SHP77 treated with DMSO at 0.1 percent for 48 hours (cell line): ENCODE data around the gene RUNDC3A.
"Not testable (repeated sequence)": the region's sequence is repeated elsewhere in the genome, so short reads cannot be mapped to it uniquely, and the experiment has no call there.

ENCODE experiments used
- DNase-seq: peaks from one replicate; lab custom pipeline; 2025; lab: John Stamatoyannopoulos, UW

RUNDC3A gene

GRCh38 chr17:44318077-44318892 is 9.9 kb downstream of the RUNDC3A start:
- DNase-seq = no peak

GRCh38 chr17:44320066-44320465 is 11.7 kb downstream of the RUNDC3A start:
- no peak for DNase-seq

- no peak for DNase-seq
Measured at GRCh38 chr17:44321246-44322120, 13.1 kb downstream of the RUNDC3A start.

- DNase-seq = no peak
Measured at GRCh38 chr17:44322236-44322895, 14.0 kb downstream of the RUNDC3A start.

- no peak for DNase-seq
Measured at GRCh38 chr17:44323359-44324091, 15.1 kb downstream of the RUNDC3A start.

GRCh38 chr17:44324092-44324570 is 15.7 kb downstream of the RUNDC3A start:
- no peak for DNase-seq

GRCh38 chr17:44324571-44325275 is 16.3 kb downstream of the RUNDC3A start, which contains the start of gene SLC25A39:
Gene SLC25A39 (minus strand): TSS chr17:44324823. CDS start chr17:44323562, 1,261 bp downstream.
- peak; percentile 84 for DNase-seq

GRCh38 chr17:44326861-44327444 is 18.6 kb downstream of the RUNDC3A start:
- DNase-seq = peak; percentile 98

GRCh38 chr17:44327715-44328449 is 19.5 kb downstream of the RUNDC3A start:
- DNase-seq = peak; percentile 24

GRCh38 chr17:44329516-44329915 is 21.1 kb downstream of the RUNDC3A start:
- DNase-seq = not testable (repeated sequence)

- DNase-seq = not testable (repeated sequence)
Measured at GRCh38 chr17:44330263-44330662, 21.9 kb downstream of the RUNDC3A start.

GRCh38 chr17:44331249-44331760 is 22.9 kb downstream of the RUNDC3A start:
- DNase-seq = peak; percentile 82

- no peak for DNase-seq
Measured at GRCh38 chr17:44333371-44333770, 25.0 kb downstream of the RUNDC3A start.

GRCh38 chr17:44334315-44334714 is 25.9 kb downstream of the RUNDC3A start:
- no peak for DNase-seq

GRCh38 chr17:44334727-44335126 is 26.3 kb downstream of the RUNDC3A start:
- peak; percentile 10 for DNase-seq

GRCh38 chr17:44335564-44335963 is 27.2 kb downstream of the RUNDC3A start:
- DNase-seq = no peak

- no peak for DNase-seq
Measured at GRCh38 chr17:44335968-44336367, 27.6 kb downstream of the RUNDC3A start.

GRCh38 chr17:44338702-44339101 is 30.3 kb downstream of the RUNDC3A start:
- no peak for DNase-seq

GRCh38 chr17:44340553-44340952 is 32.2 kb downstream of the RUNDC3A start:
- not testable (repeated sequence) for DNase-seq
